ENCODE results near the gene PUS10. TPM values are rescaled to one million over a fixed set of nuclear protein-coding genes. Genes with fewer than 3 reads are reported as not detected.

Gene PUS10
- total and polyA plus RNA-seq, 2 of the 8 experiments (the other 6 are each of a cell fraction or from before 2014, with no cell fraction given) = 1.3 to 3.1 TPM

GRCh38 chr2:60958361-60958760 lies 59.7 kb downstream of the PUS10 start:
- no peak for TF ChIP-seq GTF2F1 (IDR thresholded peaks at IDR 0.05; ENCODE audit: borderline replicate concordance, low read depth, low read length)
- TF ChIP-seq RNF2 (IDR thresholded peaks at IDR 0.05; ENCODE audit: borderline replicate concordance, low read depth, low read length, missing control alignments, poor library complexity, severe bottlenecking) = no peak
- TF ChIP-seq RFX5 (IDR thresholded peaks at IDR 0.05; ENCODE audit: borderline replicate concordance, low read depth, low read length) = no peak
- TF ChIP-seq KDM4A (IDR thresholded peaks at IDR 0.05; ENCODE audit: low read depth, low read length, severe bottlenecking) = no peak
- no peak for TF ChIP-seq HDAC2 (IDR thresholded peaks at IDR 0.05; ENCODE audit: borderline replicate concordance in 1 of 2, low read depth in 2 of 2, low read length in 2 of 2)
- no peak for TF ChIP-seq POLR2A (IDR thresholded peaks at IDR 0.05; ENCODE audit: control extremely low read depth in 1 of 2, low read depth in 2 of 2, low read length in 2 of 2)
- TF ChIP-seq TCF12 (IDR thresholded peaks at IDR 0.05; ENCODE audit: low read depth, low read length) = no peak
- TF ChIP-seq SIN3A (conservative IDR thresholded peaks at IDR 0.05 in 1 of 2, IDR thresholded peaks at IDR 0.05 in 1 of 2; ENCODE audit: low read depth in 1 of 2, low read length in 2 of 2) = no peak

More at GRCh38 chr2:60958361-60958760, 59.7 kb downstream of the PUS10 start:
- Histone ChIP-seq H4K91ac (replicated peaks; ENCODE audit: insufficient read length, low read length) (no peak overlapping the region), H2AK5ac (ENCODE audit: low read depth, low read length) (no peak overlapping the region), H2BK12ac (ENCODE audit: low read depth, low read length) (no peak overlapping the region), H3K56ac (replicated peaks; ENCODE audit: insufficient read length, low read depth, low read length) (no peak overlapping the region), H2BK5ac (ENCODE audit: low read depth, low read length) (no peak overlapping the region), H2BK120ac (replicated peaks; ENCODE audit: low read depth, low read length) (no peak overlapping the region), H3K9ac (replicated peaks in 1 of 4; ENCODE audit: extremely low read depth in 1 of 4, low read depth in 3 of 4, low read length in 3 of 4) (no peak overlapping the region), H3K23ac (ENCODE audit: insufficient read length) (no peak overlapping the region), H2BK20ac (ENCODE audit: low read length) (no peak overlapping the region), H3K9me3 (ENCODE audit: insufficient read depth in 2 of 2, low read depth in 1 of 2, low read length in 1 of 2) (no peaks in the 10 kb centered on the region), H3K4me2 (ENCODE audit: insufficient read depth in 1 of 2, low read depth in 2 of 2, low read length in 2 of 2) (no peak overlapping the region), H2BK15ac (ENCODE audit: low read length) (no peak overlapping the region), H3K23me2 (ENCODE audit: low read depth, low read length) (no peaks in the 10 kb centered on the region), H4K20me1 (replicated peaks in 1 of 2; ENCODE audit: control insufficient read depth in 1 of 2, insufficient read depth in 2 of 2, low read length in 2 of 2) (no peaks in the 10 kb centered on the region), H4K5ac (ENCODE audit: insufficient read length, low read depth, low read length) (no peak overlapping the region), H3K14ac (ENCODE audit: insufficient read length) (no peak overlapping the region), H3K79me2 (ENCODE audit: control insufficient read depth in 1 of 2, insufficient read depth in 2 of 2, low read length in 2 of 2) (no peaks in the 10 kb centered on the region), H3K4ac (replicated peaks; ENCODE audit: insufficient read length, low read depth, low read length) (no peak overlapping the region), H2AFZ (ENCODE audit: low read length) (no peak overlapping the region), H3K4me1 (replicated peaks in 1 of 4; ENCODE audit: control insufficient read depth in 3 of 4, insufficient read depth in 4 of 4, low read length in 3 of 4) (no peaks in the 10 kb centered on the region), H3K36me3 (ENCODE audit: control insufficient read depth in 2 of 4, insufficient read depth in 4 of 4, low read length in 3 of 4) (no peaks in the 10 kb centered on the region), H3K18ac (ENCODE audit: extremely low read depth, low read length) (no peak overlapping the region; the same call in 1 of the 2 replicates), H3K27ac (ENCODE audit: low read depth, low read length) (no peak overlapping the region), H3K27me3 (replicated peaks in 1 of 4; ENCODE audit: control insufficient read depth in 3 of 4, extremely low read depth in 1 of 4, insufficient read depth in 3 of 4, low read length in 3 of 4) (no peaks in the 10 kb centered on the region), H3K4me3 (ENCODE audit: extremely low read depth in 1 of 4, insufficient read depth in 2 of 4, low read depth in 3 of 4, low read length in 4 of 4) (no peak overlapping the region), H4K8ac (ENCODE audit: extremely low read depth, insufficient read depth, low read length) (no peak overlapping the region), H3K79me1 (ENCODE audit: low read depth, low read length) (no peaks in the 10 kb centered on the region)
- ChIA-PET POLR2A (ENCODE audit: partially characterized antibody) (no interaction called here), CTCF (ENCODE audit: partially characterized antibody) (no interaction called here)
- FAIRE-seq (no peak), DNase-seq (ENCODE audit: low read depth in 1 of 2, low spot score in 2 of 2) (no peak)
- 77% methylated on average over 3 of the region's 3 CpGs; no CpG with 5 or more reads in 1 of the 2 experiments for WGBS, 2 experiments (ENCODE audit: extremely low coverage in 1 of 2, insufficient coverage in 1 of 2, insufficient read length in 1 of 2, insufficient replicate concordance in 2 of 2, low coverage in 1 of 2, low lambda C conversion rate in 2 of 2, missing lambda C conversion rate in 1 of 2)
